AG09319 (cell line): ENCODE data around the gene GLYAT.

ENCODE experiments used
- DNase-seq: peaks from one replicate; pipeline ENCODE4 v3.0.0-alpha.2; 2010; ENCODE audit warnings: low read depth; ENCODE audit errors: extremely low read depth
- TF ChIP-seq, protein P1 (sequence below): IDR thresholded peaks from 2 replicates; pipeline ENCODE4 v1.5.1; 2011; ENCODE audit warnings: low read depth, mild to moderate bottlenecking, inconsistent platforms, low read length, moderate library complexity

Gene GLYAT

DNA sequence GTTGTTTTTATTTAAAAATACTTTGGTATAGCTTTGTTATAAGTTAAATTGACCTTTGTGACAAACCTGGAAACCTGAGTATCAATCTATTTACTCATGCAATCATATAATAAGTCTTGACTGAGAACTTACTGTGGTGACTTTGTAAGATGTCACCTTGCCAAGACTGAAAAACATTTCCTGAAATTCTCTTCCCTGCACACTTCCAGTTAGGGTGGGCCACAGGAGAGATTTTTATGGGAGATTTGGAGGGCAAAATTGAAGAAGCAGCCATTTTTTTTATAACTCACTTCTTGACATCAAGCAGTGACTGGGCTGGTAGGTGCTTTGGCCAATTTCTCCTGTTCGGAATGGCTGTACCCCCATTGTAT lies 31.4 kb upstream of the GLYAT start:
- TF ChIP-seq, protein P1, sequence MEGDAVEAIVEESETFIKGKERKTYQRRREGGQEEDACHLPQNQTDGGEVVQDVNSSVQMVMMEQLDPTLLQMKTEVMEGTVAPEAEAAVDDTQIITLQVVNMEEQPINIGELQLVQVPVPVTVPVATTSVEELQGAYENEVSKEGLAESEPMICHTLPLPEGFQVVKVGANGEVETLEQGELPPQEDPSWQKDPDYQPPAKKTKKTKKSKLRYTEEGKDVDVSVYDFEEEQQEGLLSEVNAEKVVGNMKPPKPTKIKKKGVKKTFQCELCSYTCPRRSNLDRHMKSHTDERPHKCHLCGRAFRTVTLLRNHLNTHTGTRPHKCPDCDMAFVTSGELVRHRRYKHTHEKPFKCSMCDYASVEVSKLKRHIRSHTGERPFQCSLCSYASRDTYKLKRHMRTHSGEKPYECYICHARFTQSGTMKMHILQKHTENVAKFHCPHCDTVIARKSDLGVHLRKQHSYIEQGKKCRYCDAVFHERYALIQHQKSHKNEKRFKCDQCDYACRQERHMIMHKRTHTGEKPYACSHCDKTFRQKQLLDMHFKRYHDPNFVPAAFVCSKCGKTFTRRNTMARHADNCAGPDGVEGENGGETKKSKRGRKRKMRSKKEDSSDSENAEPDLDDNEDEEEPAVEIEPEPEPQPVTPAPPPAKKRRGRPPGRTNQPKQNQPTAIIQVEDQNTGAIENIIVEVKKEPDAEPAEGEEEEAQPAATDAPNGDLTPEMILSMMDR = no peak
- no peak for DNase-seq

- no peak for DNase-seq
These were observed 30.8 kb upstream of the GLYAT start for GRCh38 chr11:58762284-58763119.

GRCh38 chr11:58757439-58757838 lies 25.7 kb upstream of the GLYAT start:
- DNase-seq = no peak
- TF ChIP-seq, protein P1 = no peak

More at GRCh38 chr11:58762284-58763119, 30.8 kb upstream of the GLYAT start:
- TF ChIP-seq, protein P1 = no peak

- no peak for DNase-seq
- TF ChIP-seq, protein P1 = no peak
These were observed 14.1 kb upstream of the GLYAT start for GRCh38 chr11:58745705-58746364.

GRCh38 chr11:58744988-58745704 lies 13.4 kb upstream of the GLYAT start:
- TF ChIP-seq, protein P1 = no peak
- no peak for DNase-seq

GRCh38 chr11:58742981-58743880 lies 11.5 kb upstream of the GLYAT start:
- TF ChIP-seq, protein P1 = no peak; the same call in 1 of the 2 replicates
- no peak for DNase-seq
